ENCODE measurements around the gene PIK3R2.

GRCh38 chr19:18165794-18166544 is 13.0 kb downstream of the PIK3R2 start:
- no peak for TF ChIP-seq CTCF (IDR thresholded peaks at IDR 0.05; ENCODE audit: low read depth, low read length)
- TF ChIP-seq MYC (IDR thresholded peaks at IDR 0.05; ENCODE audit: low read depth, low read length) = no peak

All from NB4 (cell line).